ENCODE measurements around the gene TLL1. TPM values are rescaled to one million over a fixed set of nuclear protein-coding genes. Genes with fewer than 3 reads are reported as not detected.

Gene TLL1
- polyA plus RNA-seq, 3 donors: not detected

DNA sequence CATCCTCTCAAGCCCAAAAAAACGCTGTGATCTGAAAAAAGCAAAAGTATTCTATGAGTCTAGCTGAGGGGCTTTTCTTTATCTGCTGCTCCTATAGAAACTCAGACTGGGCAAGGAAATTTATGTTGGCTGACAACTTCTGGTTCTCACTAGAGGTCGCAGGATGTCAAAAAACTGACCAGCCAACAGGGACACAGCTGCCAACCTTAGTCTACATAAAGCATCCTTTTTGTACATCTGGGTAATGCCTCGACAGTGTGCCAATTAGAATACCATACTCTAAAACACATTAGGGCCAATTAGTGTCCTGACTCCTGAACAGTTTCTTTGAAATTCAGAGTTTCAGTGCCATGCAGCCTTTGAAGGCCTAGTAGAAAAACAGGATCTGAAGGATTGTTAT, 8.8 kb upstream of the TLL1 start:
- Mint-ChIP-seq H3K4me3 (no peak overlapping the region), H3K9me3 (no peaks in the 10 kb centered on the region), H3K27me3 (ENCODE audit: low read depth in 3 of 3) (peaks cover 5 to 7% (median 5%) of the 10 kb centered on the region in 3 donors), H3K4me1 (no peaks in the 10 kb centered on the region), H3K36me3 (no peaks in the 10 kb centered on the region), H3K27ac (no peak overlapping the region)
- no peak overlapping the region for H3K4me2 ChIP-seq (replicated peaks; ENCODE audit: extremely low read depth, low read length, poor library complexity, severe bottlenecking)
- H3K9ac ChIP-seq (ENCODE audit: insufficient read depth, low read length, poor library complexity, severe bottlenecking): no peak overlapping the region
- H3K4me1 ChIP-seq (ENCODE audit: control insufficient read depth in 1 of 2, insufficient read depth in 2 of 2, low read length in 2 of 2): no peaks in the 10 kb centered on the region
- no peak overlapping the region for H2AFZ ChIP-seq (ENCODE audit: insufficient read depth, low read depth, low read length, poor library complexity, severe bottlenecking)
- no CpG with 5 or more reads among the region's 3 CpGs for WGBS (ENCODE audit: insufficient coverage)
- TF ChIP-seq, protein P1, sequence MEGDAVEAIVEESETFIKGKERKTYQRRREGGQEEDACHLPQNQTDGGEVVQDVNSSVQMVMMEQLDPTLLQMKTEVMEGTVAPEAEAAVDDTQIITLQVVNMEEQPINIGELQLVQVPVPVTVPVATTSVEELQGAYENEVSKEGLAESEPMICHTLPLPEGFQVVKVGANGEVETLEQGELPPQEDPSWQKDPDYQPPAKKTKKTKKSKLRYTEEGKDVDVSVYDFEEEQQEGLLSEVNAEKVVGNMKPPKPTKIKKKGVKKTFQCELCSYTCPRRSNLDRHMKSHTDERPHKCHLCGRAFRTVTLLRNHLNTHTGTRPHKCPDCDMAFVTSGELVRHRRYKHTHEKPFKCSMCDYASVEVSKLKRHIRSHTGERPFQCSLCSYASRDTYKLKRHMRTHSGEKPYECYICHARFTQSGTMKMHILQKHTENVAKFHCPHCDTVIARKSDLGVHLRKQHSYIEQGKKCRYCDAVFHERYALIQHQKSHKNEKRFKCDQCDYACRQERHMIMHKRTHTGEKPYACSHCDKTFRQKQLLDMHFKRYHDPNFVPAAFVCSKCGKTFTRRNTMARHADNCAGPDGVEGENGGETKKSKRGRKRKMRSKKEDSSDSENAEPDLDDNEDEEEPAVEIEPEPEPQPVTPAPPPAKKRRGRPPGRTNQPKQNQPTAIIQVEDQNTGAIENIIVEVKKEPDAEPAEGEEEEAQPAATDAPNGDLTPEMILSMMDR (IDR thresholded peaks at IDR 0.05): no peak
- H3K27me3 ChIP-seq (ENCODE audit: control insufficient read depth in 2 of 2, insufficient read depth in 2 of 2, low read length in 2 of 2): no peaks in the 10 kb centered on the region
- no peak for DNase-seq
- intact Hi-C loops (cut with micrococcal nuclease): no loop called here
- no peak overlapping the region for H3K27ac ChIP-seq (ENCODE audit: low read depth in 1 of 2, low read length in 2 of 2)
- H3K9me3 ChIP-seq (replicated peaks in 1 of 2; ENCODE audit: control insufficient read depth in 1 of 2, insufficient read depth in 1 of 2, low read length in 2 of 2): no peaks in the 10 kb centered on the region
- H3K4me3 ChIP-seq (replicated peaks in 1 of 3; ENCODE audit: low read depth in 2 of 3, low read length in 3 of 3): no peak overlapping the region
- H4K20me1 ChIP-seq (ENCODE audit: insufficient read depth, low read length): no peaks in the 10 kb centered on the region
- no peaks in the 10 kb centered on the region for H3K36me3 ChIP-seq (replicated peaks in 1 of 2; ENCODE audit: control insufficient read depth in 1 of 2, insufficient read depth in 2 of 2, low read length in 2 of 2)
- H3K79me2 ChIP-seq (ENCODE audit: insufficient read depth, low read length): no peaks in the 10 kb centered on the region

DNA sequence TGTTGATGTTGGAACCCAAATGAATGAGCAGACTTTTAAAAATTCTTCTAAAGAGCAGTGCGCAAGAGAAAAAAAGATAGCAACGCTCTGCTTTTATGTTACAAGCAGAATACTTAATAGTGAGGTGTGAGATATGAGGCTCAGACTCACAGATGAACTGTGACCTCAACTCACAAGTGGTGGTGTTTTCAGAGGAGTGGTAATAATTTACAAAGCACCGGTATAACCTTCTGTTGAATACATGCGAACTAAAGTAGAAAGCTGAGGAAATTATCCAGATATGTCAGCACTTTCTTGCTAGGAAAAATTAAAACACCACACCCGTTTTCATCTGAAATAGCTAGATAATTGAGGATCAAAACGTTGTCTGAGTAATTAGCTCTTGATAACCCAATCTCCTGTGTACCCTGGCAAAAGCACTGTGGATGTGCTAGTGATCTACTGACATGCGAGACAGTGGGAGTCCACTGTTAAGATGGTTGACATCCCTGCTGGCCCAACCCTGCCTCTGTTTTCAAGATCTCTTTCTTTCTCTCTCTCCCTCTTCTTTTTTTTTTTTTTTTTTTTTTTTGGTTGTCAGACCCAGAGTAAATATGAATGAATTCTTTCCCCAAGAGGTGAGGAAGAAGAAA, 6.9 kb upstream of the TLL1 start:
- 83% methylated on average over 2 of the region's 7 CpGs for WGBS (ENCODE audit: insufficient coverage)
- no peak overlapping the region for H3K9ac ChIP-seq (ENCODE audit: insufficient read depth, low read length, poor library complexity, severe bottlenecking)
- H3K4me2 ChIP-seq (replicated peaks; ENCODE audit: extremely low read depth, low read length, poor library complexity, severe bottlenecking): no peak overlapping the region
- no peaks in the 10 kb centered on the region for H4K20me1 ChIP-seq (ENCODE audit: insufficient read depth, low read length)
- H3K79me2 ChIP-seq (ENCODE audit: insufficient read depth, low read length): no peaks in the 10 kb centered on the region
- Mint-ChIP-seq H3K27ac (no peak overlapping the region), H3K36me3 (no peaks in the 10 kb centered on the region), H3K4me1 (no peaks in the 10 kb centered on the region), H3K4me3 (no peak overlapping the region), H3K9me3 (no peaks in the 10 kb centered on the region), H3K27me3 (ENCODE audit: low read depth in 3 of 3) (peaks cover 5 to 10% (median 10%) of the 10 kb centered on the region in 3 donors)
- H3K4me3 ChIP-seq (replicated peaks in 1 of 3; ENCODE audit: low read depth in 2 of 3, low read length in 3 of 3): no peak overlapping the region
- H3K36me3 ChIP-seq (replicated peaks in 1 of 2; ENCODE audit: control insufficient read depth in 1 of 2, insufficient read depth in 2 of 2, low read length in 2 of 2): no peaks in the 10 kb centered on the region
- TF ChIP-seq, protein P1 (IDR thresholded peaks at IDR 0.05): no peak
- H2AFZ ChIP-seq (ENCODE audit: insufficient read depth, low read depth, low read length, poor library complexity, severe bottlenecking): no peak overlapping the region
- no peaks in the 10 kb centered on the region for H3K4me1 ChIP-seq (ENCODE audit: control insufficient read depth in 1 of 2, insufficient read depth in 2 of 2, low read length in 2 of 2)
- peaks cover 3% of the 10 kb centered on the region in 2 donors for H3K27me3 ChIP-seq (ENCODE audit: control insufficient read depth in 2 of 2, insufficient read depth in 2 of 2, low read length in 2 of 2)
- H3K9me3 ChIP-seq (replicated peaks in 1 of 2; ENCODE audit: control insufficient read depth in 1 of 2, insufficient read depth in 1 of 2, low read length in 2 of 2): no peaks in the 10 kb centered on the region
- no peak for DNase-seq
- intact Hi-C loops (cut with micrococcal nuclease): no loop called here
- H3K27ac ChIP-seq (ENCODE audit: low read depth in 1 of 2, low read length in 2 of 2): no peak overlapping the region

Measured in CD14-positive monocyte (primary cell).